Keratinocyte (primary cell): Measurements from ENCODE around the gene CD300H. TPM values are rescaled to one million over a fixed set of nuclear protein-coding genes. Genes with fewer than 3 reads are reported as not detected.

Source experiments
- DNase-seq: peaks from one replicate; pipeline ENCODE4 v3.0.0-alpha.2; 2011; ENCODE audit warnings: low read depth, missing footprints, low spot score
- FAIRE-seq: peaks from 2 replicates; lab custom pipeline; 2011; peaks lifted over from hg19 to GRCh38; lab: Jason Lieb, UNC
- H2AFZ ChIP-seq: 2 replicates; pipeline ENCODE4 v1.6.0; 2012; ENCODE audit warnings: low read length, control low read depth, inconsistent platforms; ENCODE audit not compliant: control insufficient read depth
- H3K27ac ChIP-seq: 2 replicates; pipeline ENCODE4 v1.5.1; 2011; ENCODE audit warnings: low read length; ENCODE audit not compliant: control insufficient read depth, insufficient read depth
- H3K27me3 ChIP-seq: 3 replicates; pipeline ENCODE4 v1.6.0; 2011; ENCODE audit warnings: low read length; ENCODE audit not compliant: control insufficient read depth, insufficient read depth; ENCODE audit errors: extremely low read depth
- H3K36me3 ChIP-seq, 2 experiments: 2 replicates in 1 of 2; 3 replicates in 1 of 2; pipeline ENCODE4 v1.5.1; 2011; ENCODE audit warnings: low read length in 2 of 2, mild to moderate bottlenecking in 1 of 2; ENCODE audit not compliant: control insufficient read depth in 2 of 2, insufficient read depth in 2 of 2; ENCODE audit errors: extremely low read depth in 1 of 2
- H3K4me1 ChIP-seq: 3 replicates; pipeline ENCODE4 v1.5.1; 2011; ENCODE audit warnings: low read length; ENCODE audit not compliant: control insufficient read depth, insufficient read depth; ENCODE audit errors: extremely low read depth
- H3K4me2 ChIP-seq: 3 replicates; pipeline ENCODE4 v1.6.0; 2011; ENCODE audit warnings: low read depth, low read length; ENCODE audit not compliant: control insufficient read depth, insufficient read depth; ENCODE audit errors: extremely low read depth
- H3K4me3 ChIP-seq, 3 experiments: fragments of 200-600 bp in 1 of 3; sonication (generic) in 1 of 3; 2 replicates in 2 of 3; 3 replicates in 1 of 3; pipeline ENCODE4 v1.5.1; 2011 to 2016; ENCODE audit warnings: low read length in 3 of 3, mild to moderate bottlenecking in 3 of 3, control low read depth in 2 of 3, inconsistent platforms in 1 of 3, low read depth in 1 of 3, mixed read lengths in 1 of 3, mixed run types in 1 of 3, moderate library complexity in 1 of 3; ENCODE audit not compliant: control insufficient read depth in 2 of 3, insufficient read depth in 2 of 3; ENCODE audit errors: extremely low read depth in 1 of 3
- H3K79me2 ChIP-seq: 2 replicates; pipeline ENCODE4 v1.6.0; 2012; ENCODE audit warnings: low read length; ENCODE audit not compliant: control insufficient read depth, insufficient read depth
- H3K9ac ChIP-seq: 3 replicates; pipeline ENCODE4 v1.6.0; 2011; ENCODE audit warnings: low read length; ENCODE audit not compliant: control insufficient read depth, insufficient read depth; ENCODE audit errors: extremely low read depth
- H3K9me1 ChIP-seq: 3 replicates; pipeline ENCODE4 v1.6.0; 2011; ENCODE audit warnings: low read length; ENCODE audit not compliant: control insufficient read depth, insufficient read depth; ENCODE audit errors: extremely low read depth
- H3K9me3 ChIP-seq: 2 replicates; pipeline ENCODE4 v1.5.1; 2012; ENCODE audit warnings: low read depth, low read length; ENCODE audit not compliant: control insufficient read depth
- H4K20me1 ChIP-seq: 3 replicates; pipeline ENCODE4 v1.6.0; 2011; ENCODE audit warnings: low read length; ENCODE audit not compliant: control insufficient read depth, insufficient read depth; ENCODE audit errors: extremely low read depth
- CTCF ChIP-seq, 3 experiments: IDR thresholded peaks in 1 of 3; conservative IDR thresholded peaks in 1 of 3; optimal IDR thresholded peaks in 1 of 3; 2 replicates in 2 of 3; 3 replicates in 1 of 3; pipeline versions ENCODE3 to v1.5.1; 2011; ENCODE audit warnings: low read length in 3 of 3, mild to moderate bottlenecking in 3 of 3, moderate library complexity in 2 of 3, control low read depth in 1 of 3, inconsistent platforms in 1 of 3; ENCODE audit not compliant: insufficient read depth in 2 of 3; ENCODE audit errors: extremely low read depth in 1 of 3
- EZH2 ChIP-seq: IDR thresholded peaks from one replicate; pipeline ENCODE4 v1.6.1; 2012; ENCODE audit warnings: inconsistent platforms, mild to moderate bottlenecking, low read length, moderate library complexity
- dilution Hi-C: fragments of 300-500 bp; cut with MboI; formaldehyde crosslinking; loops from one replicate; pipeline ENCODE4 v1.7.0; 2020; ENCODE audit warnings: low sequenced_read_pairs; ENCODE audit not compliant: extremely low pct_ligation_motif_present
- polyA plus RNA-seq, 5 experiments: library from polyadenylated mRNA; depleted of rRNA in 3 of 5; stranded (reverse) in 3 of 5; stranded (forward) in 1 of 5; unstranded in 1 of 5; fragments of >200 nt; gene quantifications; 1 replicate in 1 of 5; 2 replicates in 3 of 5; 3 replicates in 1 of 5; pipeline versions ENCODE4 v1.2.1 to v1.2.3, GENCODE V29; 2011 to 2012; ENCODE audit warnings: missing spikeins in 2 of 5, low read depth in 1 of 5, low replicate concordance in 1 of 5

CD300H gene
- polyA plus RNA-seq, 1 donor (not counting 4 experiments of a cell fraction or from before 2014, with no cell fraction given) = not detected

DNA sequence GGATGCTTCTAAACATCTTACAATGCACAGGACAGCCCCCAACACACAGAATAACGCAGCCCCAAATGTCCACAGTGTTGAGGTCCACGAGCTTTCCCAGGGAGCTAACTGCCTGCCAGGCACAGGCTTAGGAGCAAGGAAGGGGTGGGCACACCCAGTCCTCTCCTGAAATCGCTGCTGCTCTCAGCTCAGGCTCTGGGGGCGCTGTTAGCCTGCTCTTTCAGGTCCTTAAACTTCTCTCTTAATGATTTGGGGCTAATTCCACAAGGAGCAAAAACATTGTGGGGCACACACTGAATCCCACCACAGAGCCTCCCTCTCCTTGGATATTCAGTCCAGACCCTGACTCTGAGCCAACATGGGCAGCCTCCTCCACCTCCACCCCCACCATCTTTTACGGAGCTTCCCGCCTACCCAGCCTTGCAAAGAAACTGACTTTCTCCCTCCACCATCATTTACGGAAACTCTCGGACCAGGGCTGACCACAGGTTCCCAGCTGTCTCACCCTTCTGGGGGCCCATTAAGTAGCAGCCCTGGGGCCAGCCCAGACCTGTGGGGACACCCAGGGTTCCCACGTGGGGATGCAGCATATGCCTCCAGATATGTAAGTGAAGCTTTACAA lies 1.1 kb downstream of the CD300H start:
- Histone ChIP-seq H3K27me3 (no peaks in the 10 kb centered on the region), H3K4me1 (peaks cover 24% of the 10 kb centered on the region)

DNA sequence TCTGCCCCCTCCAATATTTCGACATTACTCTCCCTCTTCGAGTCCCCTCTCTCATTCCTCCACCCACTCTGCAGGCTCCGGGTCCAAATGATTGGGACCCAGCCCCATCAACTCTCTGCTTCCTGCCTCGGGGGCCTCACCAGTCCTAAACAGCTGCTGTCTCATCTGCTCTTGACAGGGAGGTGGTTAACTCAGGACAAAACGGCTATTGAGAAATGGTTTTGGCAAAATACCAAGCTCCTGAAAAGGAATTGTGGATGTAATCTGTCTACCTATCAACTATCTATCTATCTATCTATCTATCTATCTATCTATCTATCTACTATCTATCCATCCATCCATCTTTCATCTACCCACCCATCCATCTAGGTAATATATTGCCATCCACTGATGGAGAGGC lies 2.2 kb downstream of the CD300H start:
- Histone ChIP-seq H3K4me2 (no peak overlapping the region), H3K27ac (no peak overlapping the region), H3K9ac (no peak overlapping the region), H3K4me1 (peaks cover 20% of the 10 kb centered on the region), H2AFZ (no peak overlapping the region), H3K4me3 (no peak overlapping the region), H3K79me2 (no peaks in the 10 kb centered on the region), H3K27me3 (peaks cover 3% of the 10 kb centered on the region), H4K20me1 (no peaks in the 10 kb centered on the region), H3K9me1 (no peaks in the 10 kb centered on the region), H3K36me3 (no peaks in the 10 kb centered on the region), H3K9me3 (no peaks in the 10 kb centered on the region)
- FAIRE-seq = no peak
- TF ChIP-seq CTCF (optimal IDR thresholded peaks at IDR 0.05 in 1 of 3, IDR thresholded peaks at IDR 0.05 in 1 of 3, conservative IDR thresholded peaks at IDR 0.05 in 1 of 3; ENCODE audit: extremely low read depth in 1 of 3, insufficient read depth in 2 of 3, low read length in 3 of 3) (no peak), EZH2 (no peak)
- DNase-seq = no peak
- dilution Hi-C loops = no loop called here

More for the DNA sequence above, 1.1 kb downstream of the CD300H start:
- FAIRE-seq (peak; percentile 79), DNase-seq (no peak)
- no peak overlapping the region for H3K4me2 ChIP-seq
- H3K9me1 ChIP-seq = no peaks in the 10 kb centered on the region
- no peak overlapping the region for H3K4me3 ChIP-seq
- no peak overlapping the region for H3K27ac ChIP-seq
- no peaks in the 10 kb centered on the region for H3K36me3 ChIP-seq
- no peaks in the 10 kb centered on the region for H4K20me1 ChIP-seq
- H3K79me2 ChIP-seq = no peaks in the 10 kb centered on the region
- no peak overlapping the region for H3K9ac ChIP-seq
- H3K9me3 ChIP-seq = no peaks in the 10 kb centered on the region
- dilution Hi-C loops = no loop called here
- TF ChIP-seq EZH2 = no peak
- peak; percentile 81 to 91 (median 85) for TF ChIP-seq CTCF (optimal IDR thresholded peaks at IDR 0.05 in 1 of 3, IDR thresholded peaks at IDR 0.05 in 1 of 3, conservative IDR thresholded peaks at IDR 0.05 in 1 of 3; ENCODE audit: extremely low read depth in 1 of 3, insufficient read depth in 2 of 3, low read length in 3 of 3)
- H2AFZ ChIP-seq = no peak overlapping the region
